ENCODE data around the gene ETFDH. TPM values are rescaled to one million over a fixed set of nuclear protein-coding genes. Genes with fewer than 3 reads are reported as not detected.

ETFDH gene
- total and polyA plus RNA-seq, 10 of the 15 experiments (the other 5 are each of a cell fraction or from before 2014, with no cell fraction given) = 10.9 to 30.4 (median 20.6) TPM

GRCh38 chr4:158657291-158657690 lies 14.8 kb upstream of the ETFDH start:
- POLR2A ChIA-PET = interaction anchor here (0.6 kb wide), 1 partner anchor 724 kb away, joined by 3 read pairs; no protein-coding TSS in a partner anchor
- intact Hi-C loops (cut with micrococcal nuclease; ENCODE audit: unreplicated experiment) (no loop called here), in situ Hi-C loops (cut with MboI) (no loop called here)
- Histone ChIP-seq H3K79me2 (ENCODE audit: control insufficient read depth, insufficient read depth, low read length) (no peaks in the 10 kb centered on the region), H4K20me1 (ENCODE audit: control insufficient read depth, insufficient read depth) (no peaks in the 10 kb centered on the region), H3K27ac (ENCODE audit: control insufficient read depth, insufficient read depth) (no peak overlapping the region), H3K27me3 (replicated peaks in 1 of 2; ENCODE audit: control insufficient read depth in 2 of 2, insufficient read depth in 2 of 2, low read length in 1 of 2) (no peaks in the 10 kb centered on the region), H3K4me2 (ENCODE audit: control insufficient read depth, insufficient read depth) (no peak overlapping the region), H3K36me3 (ENCODE audit: control insufficient read depth in 2 of 2, insufficient read depth in 2 of 2, low read length in 1 of 2) (no peaks in the 10 kb centered on the region), H3K9me3 (replicated peaks; ENCODE audit: control insufficient read depth, insufficient read depth, low read length) (no peaks in the 10 kb centered on the region), H3K4me3 (no peak overlapping the region), H3K4me1 (ENCODE audit: control insufficient read depth, insufficient read depth, low read length) (no peaks in the 10 kb centered on the region), H2AFZ (ENCODE audit: control insufficient read depth, low read depth, low read length) (no peak overlapping the region), H3K9ac (ENCODE audit: control insufficient read depth, insufficient read depth, low read length) (no peak overlapping the region)
- BruUV-seq (replicated peaks) = no TSS peak
- ATAC-seq = no peak
- RAD21 ChIA-PET (ENCODE audit: unreplicated experiment) = no interaction called here
- no peak for DNase-seq (ENCODE audit: low read depth, low spot score)
- WGBS (ENCODE audit: insufficient coverage, insufficient replicate concordance, low lambda C conversion rate, missing lambda C conversion rate) = 33% methylated on average over 10 of the region's 11 CpGs
- SMC1A ChIA-PET (ENCODE audit: uncharacterized antibody, unreplicated experiment) = no interaction called here
- CTCF ChIA-PET = interaction anchor here (0.9 kb wide), 1 partner anchor 12 kb away, joined by 3 read pairs; no protein-coding TSS in a partner anchor
- FAIRE-seq = no peak
- TF ChIP-seq NR2F1 (conservative IDR thresholded peaks at IDR 0.05) = no peak
- no peak for TF ChIP-seq USF1 (IDR thresholded peaks at IDR 0.05; ENCODE audit: borderline replicate concordance, extremely low read length, insufficient read depth, low read depth, low read length)
- TF ChIP-seq DPF2 (IDR thresholded peaks at IDR 0.05) = no peak
- TF ChIP-seq REST (IDR thresholded peaks at IDR 0.05; ENCODE audit: low read depth, low read length) = no peak
- no peak for TF ChIP-seq MYC (IDR thresholded peaks at IDR 0.05; ENCODE audit: insufficient read depth, insufficient read length, insufficient replicate concordance, low read length, severe bottlenecking)
- no peak for TF ChIP-seq CUX1 (IDR thresholded peaks at IDR 0.05; ENCODE audit: insufficient replicate concordance, low read depth, low read length)
- no peak for TF ChIP-seq ZBTB11 (CRISPR knock-in tag; IDR thresholded peaks at IDR 0.05)
- no peak for TF ChIP-seq YBX1 (IDR thresholded peaks at IDR 0.05)
- no peak for TF ChIP-seq JUND (IDR thresholded peaks at IDR 0.05; ENCODE audit: low read depth, low read length)
- TF ChIP-seq MAX (IDR thresholded peaks at IDR 0.05; ENCODE audit: low read depth, low read length) = no peak

Data from GM12878 (cell line).